ENCODE measurements around the gene GBGT1. TPM values are rescaled to one million over a fixed set of nuclear protein-coding genes. Genes with fewer than 3 reads are reported as not detected.

GBGT1 gene
- total and polyA plus RNA-seq, 9 of the 15 experiments (the other 6 are each of a cell fraction or from before 2014, with no cell fraction given) = 0.55 to 25.8 (median 13.7) TPM

DNA sequence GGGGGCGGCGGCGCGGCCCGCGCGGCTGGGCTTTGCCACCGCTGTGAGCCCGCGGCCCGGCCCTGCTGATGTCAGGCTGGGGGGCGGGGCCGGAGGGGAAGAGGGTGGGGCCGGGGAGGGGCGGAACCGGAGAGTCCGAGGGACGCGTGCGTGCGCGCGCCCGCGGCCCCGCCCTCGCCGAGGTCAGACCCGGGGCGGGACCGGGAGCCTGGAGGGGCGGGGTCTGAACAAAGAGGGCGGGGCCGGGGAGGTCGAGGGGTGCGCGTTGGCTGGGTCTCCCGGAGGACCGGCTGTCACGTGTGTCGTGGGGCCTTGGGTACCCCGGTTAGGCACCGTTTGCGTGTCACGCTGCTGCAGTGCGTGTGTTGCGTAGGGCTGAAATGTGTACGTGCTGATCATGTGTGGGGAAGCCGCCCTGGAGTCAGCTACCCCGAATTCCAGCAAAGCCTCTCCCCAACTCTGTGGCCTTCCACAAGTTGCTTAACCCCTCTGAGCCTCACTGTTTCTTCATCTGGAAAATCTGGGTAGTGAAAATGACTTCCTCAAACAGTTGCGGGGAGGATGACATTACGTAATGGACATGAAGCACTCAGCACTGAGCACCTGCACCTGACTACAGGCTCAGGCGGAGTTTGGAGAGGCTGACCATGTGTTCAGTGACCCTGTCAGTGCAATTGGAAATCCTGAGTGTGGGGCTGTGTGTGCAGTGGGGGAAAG lies 42.4 kb downstream of the GBGT1 start, which contains the start of gene RALGDS (continued):
- TF ChIP-seq ZNF121 (CRISPR knock-in tag; conservative IDR thresholded peaks at IDR 0.05) (no peak), SAFB (IDR thresholded peaks at IDR 0.05; ENCODE audit: borderline replicate concordance, low read depth, low read length) (no peak), VEZF1 (CRISPR knock-in tag; IDR thresholded peaks at IDR 0.05) (peak; percentile 84), CBX5 (IDR thresholded peaks at IDR 0.05; ENCODE audit: borderline replicate concordance, low read depth) (no peak), JUND (IDR thresholded peaks at IDR 0.05; ENCODE audit: borderline replicate concordance, low read depth, low read length) (peak; percentile 20; the same call in 1 of the 2 replicates), JUND (tag; IDR thresholded peaks at IDR 0.05; ENCODE audit: borderline replicate concordance, low read depth, low read length) (no peak; the same call in 2 of the 3 replicates), TSC22D4 (tag; IDR thresholded peaks at IDR 0.05) (no peak), ELF1 (tag; IDR thresholded peaks at IDR 0.05) (no peak), TAF7 (tag; IDR thresholded peaks at IDR 0.05) (no peak), ZBTB12 (CRISPR knock-in tag; IDR thresholded peaks at IDR 0.05) (no peak), EHMT2 (IDR thresholded peaks at IDR 0.05) (no peak), FOXJ3 (CRISPR knock-in tag; IDR thresholded peaks at IDR 0.05) (no peak), GATA2 (CRISPR knock-in tag; IDR thresholded peaks at IDR 0.05) (no peak), RBM22 (IDR thresholded peaks at IDR 0.05; ENCODE audit: low read depth, low read length, poor library complexity, severe bottlenecking) (no peak), ZNF695 (CRISPR knock-in tag; IDR thresholded peaks at IDR 0.05) (no peak), MYNN (IDR thresholded peaks at IDR 0.05) (no peak), MYNN (CRISPR knock-in tag; IDR thresholded peaks at IDR 0.05) (no peak), PPARD (CRISPR knock-in tag; IDR thresholded peaks at IDR 0.05) (no peak), CEBPG (CRISPR knock-in tag; IDR thresholded peaks at IDR 0.05) (peak; percentile 75), CEBPG (tag; conservative IDR thresholded peaks at IDR 0.05 in 1 of 2, IDR thresholded peaks at IDR 0.05 in 1 of 2) (peak; percentile 84 to 91), CC2D1A (IDR thresholded peaks at IDR 0.05) (0 out of 2 replicates have a peak, but pooled peaks have one; percentile 19), ETV5 (CRISPR knock-in tag; IDR thresholded peaks at IDR 0.05; ENCODE audit: low read depth) (no peak), NUFIP1 (IDR thresholded peaks at IDR 0.05; ENCODE audit: partially characterized antibody) (no peak), POLR2AphosphoS2 (IDR thresholded peaks at IDR 0.05; ENCODE audit: low read length) (no peak)
- TF ChIP-seq, protein P1, sequence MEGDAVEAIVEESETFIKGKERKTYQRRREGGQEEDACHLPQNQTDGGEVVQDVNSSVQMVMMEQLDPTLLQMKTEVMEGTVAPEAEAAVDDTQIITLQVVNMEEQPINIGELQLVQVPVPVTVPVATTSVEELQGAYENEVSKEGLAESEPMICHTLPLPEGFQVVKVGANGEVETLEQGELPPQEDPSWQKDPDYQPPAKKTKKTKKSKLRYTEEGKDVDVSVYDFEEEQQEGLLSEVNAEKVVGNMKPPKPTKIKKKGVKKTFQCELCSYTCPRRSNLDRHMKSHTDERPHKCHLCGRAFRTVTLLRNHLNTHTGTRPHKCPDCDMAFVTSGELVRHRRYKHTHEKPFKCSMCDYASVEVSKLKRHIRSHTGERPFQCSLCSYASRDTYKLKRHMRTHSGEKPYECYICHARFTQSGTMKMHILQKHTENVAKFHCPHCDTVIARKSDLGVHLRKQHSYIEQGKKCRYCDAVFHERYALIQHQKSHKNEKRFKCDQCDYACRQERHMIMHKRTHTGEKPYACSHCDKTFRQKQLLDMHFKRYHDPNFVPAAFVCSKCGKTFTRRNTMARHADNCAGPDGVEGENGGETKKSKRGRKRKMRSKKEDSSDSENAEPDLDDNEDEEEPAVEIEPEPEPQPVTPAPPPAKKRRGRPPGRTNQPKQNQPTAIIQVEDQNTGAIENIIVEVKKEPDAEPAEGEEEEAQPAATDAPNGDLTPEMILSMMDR (IDR thresholded peaks at IDR 0.05 in 2 of 3, conservative IDR thresholded peaks at IDR 0.05 in 1 of 3; ENCODE audit: insufficient read depth in 2 of 3, low read depth in 1 of 3, low read length in 3 of 3) = no peak
- TF ChIP-seq, protein P2, sequence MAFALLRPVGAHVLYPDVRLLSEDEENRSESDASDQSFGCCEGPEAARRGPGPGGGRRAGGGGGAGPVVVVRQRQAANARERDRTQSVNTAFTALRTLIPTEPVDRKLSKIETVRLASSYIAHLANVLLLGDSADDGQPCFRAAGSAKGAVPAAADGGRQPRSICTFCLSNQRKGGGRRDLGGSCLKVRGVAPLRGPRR (CRISPR knock-in tag; IDR thresholded peaks at IDR 0.05) = no peak

All from K562 (cell line).